Activated naive CD8-positive, alpha-beta T cell treated with anti-CD3 and anti-CD28 coated beads, Interleukin-2, amount 10 ng/mL, durations not matched to agents 7 days and 5 days (primary cell): Measurements from ENCODE around the gene IFIT3. TPM values are rescaled to one million over a fixed set of nuclear protein-coding genes. Genes with fewer than 3 reads are reported as not detected.

Experiments
- ATAC-seq: fragments of 150-1000 bp; cut with Tn5 transposase; one replicate; pipeline ENCODE4 v1.10.0; 2021; ENCODE audit warnings: low read depth, moderate library complexity
- POLR2A ChIA-PET: fragments of 350-600 bp; sonication (Branson Sonifier 250); formaldehyde crosslinking; loops from one replicate; lab custom pipeline; 2021; ENCODE audit warnings: antibody characterized with exemption; lab: Charles Lee
- DNase-seq: peaks from one replicate; pipeline ENCODE4 v3.0.0; 2021
- H3K27ac Mint-ChIP-seq: one replicate; pipeline ENCODE4 v1.8.0; 2022; ENCODE audit warnings: mild to moderate bottlenecking, mixed read lengths
- H3K27me3 Mint-ChIP-seq: one replicate; pipeline ENCODE4 v1.8.0; 2022; ENCODE audit warnings: mild to moderate bottlenecking, moderate library complexity, mixed read lengths
- H3K36me3 Mint-ChIP-seq: one replicate; pipeline ENCODE4 v1.8.0; 2021; ENCODE audit warnings: mild to moderate bottlenecking, mixed read lengths
- H3K4me1 Mint-ChIP-seq: one replicate; pipeline ENCODE4 v1.8.0; 2021; ENCODE audit warnings: mixed read lengths
- H3K4me3 Mint-ChIP-seq: one replicate; pipeline ENCODE4 v1.8.0; 2022; ENCODE audit warnings: mild to moderate bottlenecking, moderate library complexity, mixed read lengths
- H3K9me3 Mint-ChIP-seq: one replicate; pipeline ENCODE4 v1.8.0; 2021; ENCODE audit warnings: mixed read lengths
- total RNA-seq, 2 experiments: library from RNA; stranded (reverse); gene quantifications; one replicate each; pipeline ENCODE4 v1.2.3, GENCODE V29; 2021

The IFIT3 gene
- total RNA-seq, 2 experiments from 2014 or later, result 72.5 to 75.6 TPM

GRCh38 chr10:89373916-89374711 is 46.3 kb downstream of the IFIT3 start:
- Mint-ChIP-seq H3K27me3 (peaks cover 11% of the 10 kb centered on the region), H3K27ac (no peak overlapping the region), H3K4me3 (no peak overlapping the region), H3K4me1 (peaks cover 7% of the 10 kb centered on the region), H3K36me3 (peaks cover 1% of the 10 kb centered on the region), H3K9me3 (no peaks in the 10 kb centered on the region)
- ATAC-seq, result no peak
- DNase-seq, result no peak
- POLR2A ChIA-PET, result no interaction called here

GRCh38 chr10:89374713-89375141 is 46.9 kb downstream of the IFIT3 start:
- DNase-seq, result no peak
- peaks cover 3% of the 10 kb centered on the region for H3K4me1 Mint-ChIP-seq
- H3K27me3 Mint-ChIP-seq, result peaks cover 11% of the 10 kb centered on the region
- POLR2A ChIA-PET, result no interaction called here
- no peak overlapping the region for H3K27ac Mint-ChIP-seq
- no peak for ATAC-seq
- H3K36me3 Mint-ChIP-seq, result peaks cover 1% of the 10 kb centered on the region
- H3K4me3 Mint-ChIP-seq, result no peak overlapping the region
- no peaks in the 10 kb centered on the region for H3K9me3 Mint-ChIP-seq

- no peak for ATAC-seq
- Mint-ChIP-seq H3K9me3 (no peaks in the 10 kb centered on the region), H3K27ac (no peak within 1 kb of the TSS), H3K27me3 (peaks cover 9% of the 10 kb centered on the region), H3K4me3 (no peak within 1 kb of the TSS), H3K36me3 (peaks cover 1% of the 10 kb centered on the region), H3K4me1 (peaks cover 3% of the 10 kb centered on the region)
- POLR2A ChIA-PET, result no interaction called here
- no peak for DNase-seq
Observed at GRCh38 chr10:89377705-89378637, 50.2 kb downstream of the IFIT3 start, which contains the start of gene IFIT1B. IFIT1B (plus strand) TSS chr10:89378056; CDS start chr10:89378136, 80 bp downstream.

GRCh38 chr10:89379103-89379502 is 51.3 kb downstream of the IFIT3 start:
- Mint-ChIP-seq H3K27me3 (peaks cover 8% of the 10 kb centered on the region), H3K9me3 (no peaks in the 10 kb centered on the region), H3K4me1 (peaks cover 2% of the 10 kb centered on the region), H3K36me3 (peaks cover 1% of the 10 kb centered on the region), H3K27ac (no peak overlapping the region), H3K4me3 (no peak overlapping the region)
- ATAC-seq, result no peak
- POLR2A ChIA-PET, result no interaction called here
- DNase-seq, result no peak

GRCh38 chr10:89382757-89383156 is 55.0 kb downstream of the IFIT3 start:
- Mint-ChIP-seq H3K4me1 (no peaks in the 10 kb centered on the region), H3K9me3 (no peaks in the 10 kb centered on the region), H3K27ac (no peak overlapping the region), H3K27me3 (no peaks in the 10 kb centered on the region), H3K36me3 (peaks cover 1% of the 10 kb centered on the region), H3K4me3 (no peak overlapping the region)
- POLR2A ChIA-PET, result interaction anchor here (1.7 kb wide), 1 partner anchor 9 kb away, joined by 4 read pairs; the partner anchor contains the start of gene IFIT1
- no peak for DNase-seq
- no peak for ATAC-seq

- ATAC-seq (no peak), DNase-seq (no peak)
- Mint-ChIP-seq H3K4me3 (no peak overlapping the region), H3K27me3 (no peaks in the 10 kb centered on the region), H3K27ac (no peak overlapping the region), H3K36me3 (no peaks in the 10 kb centered on the region), H3K9me3 (no peaks in the 10 kb centered on the region), H3K4me1 (peaks cover 2% of the 10 kb centered on the region)
- POLR2A ChIA-PET, result interaction anchor here (1.7 kb wide), 1 partner anchor 7 kb away, joined by 4 read pairs; the partner anchor contains the start of gene IFIT1
Observed at GRCh38 chr10:89384474-89385340, 56.9 kb downstream of the IFIT3 start.

- ATAC-seq, result no peak
- Mint-ChIP-seq H3K36me3 (no peaks in the 10 kb centered on the region), H3K4me1 (peaks cover 16% of the 10 kb centered on the region), H3K4me3 (no peak overlapping the region), H3K27ac (no peak overlapping the region), H3K27me3 (no peaks in the 10 kb centered on the region), H3K9me3 (no peaks in the 10 kb centered on the region)
- no peak for DNase-seq
- POLR2A ChIA-PET, result interaction anchor here (0.9 kb wide), 1 partner anchor 37 kb away, joined by 4 read pairs; no protein-coding TSS in a partner anchor
Observed at GRCh38 chr10:89388806-89389205, 61.0 kb downstream of the IFIT3 start.

- ATAC-seq (no peak), DNase-seq (no peak)
Observed at GRCh38 chr10:89389254-89389653, 61.5 kb downstream of the IFIT3 start.

More at GRCh38 chr10:89389254-89389653, 61.5 kb downstream of the IFIT3 start:
- peaks cover 17% of the 10 kb centered on the region for H3K4me1 Mint-ChIP-seq
- no peaks in the 10 kb centered on the region for H3K9me3 Mint-ChIP-seq
- no peaks in the 10 kb centered on the region for H3K36me3 Mint-ChIP-seq
- no peak overlapping the region for H3K27ac Mint-ChIP-seq
- POLR2A ChIA-PET, result interaction anchor here (0.9 kb wide), 1 partner anchor 38 kb away, joined by 4 read pairs; no protein-coding TSS in a partner anchor
- H3K27me3 Mint-ChIP-seq, result no peaks in the 10 kb centered on the region
- no peak overlapping the region for H3K4me3 Mint-ChIP-seq

Other genes with a start within 250 kb of the IFIT3 start
- not detected for gene CH25H, start 120.7 kb upstream of the IFIT3 start, total RNA-seq
- gene LIPA, start 76.2 kb upstream of the IFIT3 start, total RNA-seq, result 10 to 100 TPM; 35.9 to 42.8 TPM
- 10 to 100 TPM; 18.5 to 21.6 TPM for gene IFIT2, start 26.0 kb upstream of the IFIT3 start, total RNA-seq
- not detected for gene IFIT1B, start 50.1 kb downstream of the IFIT3 start, total RNA-seq
- 10 to 100 TPM; 45.7 to 48.4 TPM for gene IFIT1, start 64.6 kb downstream of the IFIT3 start, total RNA-seq
- gene IFIT5, start 86.6 kb downstream of the IFIT3 start, total RNA-seq, result 10 to 100 TPM; 30.7 to 32.2 TPM
- gene SLC16A12, start 207.6 kb downstream of the IFIT3 start, total RNA-seq, result not detected